Stimulated activated CD4-positive, alpha-beta T cell treated with anti-CD3 and anti-CD28 coated beads, Interleukin-4, amount 100 ng/mL, for 1 hour (primary cell): ENCODE data around the gene PAH.
"Not testable (repeated sequence)": the region's sequence is repeated elsewhere in the genome, so short reads cannot be mapped to it uniquely, and the experiment has no call there.

Experiments used
- DNase-seq: peaks from one replicate; pipeline ENCODE4 v3.0.0-alpha.2; 2020

The PAH gene

GRCh38 chr12:102888511-102888910 lies 28.5 kb downstream of the PAH start:
- DNase-seq = no peak

- no peak for DNase-seq
Measured at GRCh38 chr12:102885043-102885932, 31.8 kb downstream of the PAH start.

- peak; percentile 38 for DNase-seq
Measured at GRCh38 chr12:102883204-102883799, 33.7 kb downstream of the PAH start.

GRCh38 chr12:102880783-102881182 lies 36.3 kb downstream of the PAH start:
- DNase-seq = no peak

- no peak for DNase-seq
Measured at GRCh38 chr12:102879144-102879763, 37.8 kb downstream of the PAH start.

GRCh38 chr12:102876883-102877282 lies 40.2 kb downstream of the PAH start:
- no peak for DNase-seq

- no peak for DNase-seq
Measured at GRCh38 chr12:102874819-102875218, 42.2 kb downstream of the PAH start.

GRCh38 chr12:102873077-102873476 lies 44.0 kb downstream of the PAH start:
- no peak for DNase-seq

GRCh38 chr12:102871014-102871413 lies 46.0 kb downstream of the PAH start:
- no peak for DNase-seq

- DNase-seq = no peak
Measured at GRCh38 chr12:102869571-102869970, 47.5 kb downstream of the PAH start.

GRCh38 chr12:102865821-102866615 lies 51.0 kb downstream of the PAH start:
- no peak for DNase-seq

GRCh38 chr12:102862486-102862885 lies 54.6 kb downstream of the PAH start:
- DNase-seq = no peak

GRCh38 chr12:102851246-102851645 lies 65.8 kb downstream of the PAH start:
- DNase-seq = no peak

- no peak for DNase-seq
Measured at GRCh38 chr12:102849722-102850447, 67.2 kb downstream of the PAH start.

- no peak for DNase-seq
Measured at GRCh38 chr12:102848832-102849231, 68.2 kb downstream of the PAH start.

- DNase-seq = no peak
Measured at GRCh38 chr12:102847131-102847530, 69.9 kb downstream of the PAH start.

GRCh38 chr12:102833687-102834441 lies 83.2 kb downstream of the PAH start:
- no peak for DNase-seq

GRCh38 chr12:102832826-102833225 lies 84.2 kb downstream of the PAH start:
- DNase-seq = not testable (repeated sequence)

- DNase-seq = no peak
Measured at GRCh38 chr12:102824218-102824835, 92.7 kb downstream of the PAH start.

GRCh38 chr12:102821149-102821548 lies 95.9 kb downstream of the PAH start:
- no peak for DNase-seq

- no peak for DNase-seq
Measured at GRCh38 chr12:102816816-102817434, 100.1 kb downstream of the PAH start.
